Naive B cell (primary cell): Measurements from ENCODE around the gene COL6A2. TPM values are rescaled to one million over a fixed set of nuclear protein-coding genes. Genes with fewer than 3 reads are reported as not detected.

Source experiments
- ATAC-seq, 2 donors: fragments of 150-1000 bp; cut with Tn5 transposase; 2 replicates each; pipeline ENCODE4 v1.10.0; 2021; ENCODE audit warnings: low read depth in 2 of 2, mild to moderate bottlenecking in 2 of 2, moderate library complexity in 2 of 2
- DNase-seq: peaks from one replicate; pipeline ENCODE4 v3.0.0; 2022
- H3K27ac Mint-ChIP-seq, 6 donors: one replicate each; pipeline ENCODE4 v1.8.0; 2020 to 2022; ENCODE audit warnings: mild to moderate bottlenecking in 6 of 6, mixed read lengths in 6 of 6, moderate library complexity in 5 of 6, inconsistent platforms in 2 of 6
- H3K27me3 Mint-ChIP-seq, 3 donors: one replicate each; pipeline ENCODE4 v1.8.0; 2021 to 2022; ENCODE audit warnings: mixed read lengths in 3 of 3, mild to moderate bottlenecking in 1 of 3
- H3K36me3 Mint-ChIP-seq, 2 donors: one replicate each; pipeline ENCODE4 v1.8.0; 2020 to 2022; ENCODE audit warnings: mixed read lengths in 2 of 2, inconsistent platforms in 1 of 2, mild to moderate bottlenecking in 1 of 2
- H3K4me1 Mint-ChIP-seq, 3 donors: one replicate each; pipeline ENCODE4 v1.8.0; 2020 to 2022; ENCODE audit warnings: mixed read lengths in 3 of 3, inconsistent platforms in 1 of 3, mild to moderate bottlenecking in 1 of 3, moderate library complexity in 1 of 3
- H3K4me3 Mint-ChIP-seq, 8 donors: one replicate each; pipeline ENCODE4 v1.8.0; 2020 to 2022; ENCODE audit warnings: mild to moderate bottlenecking in 8 of 8, mixed read lengths in 8 of 8, moderate library complexity in 8 of 8, inconsistent platforms in 2 of 8
- H3K9me3 Mint-ChIP-seq, 7 donors: one replicate each; pipeline ENCODE4 v1.8.0; 2020 to 2022; ENCODE audit warnings: mixed read lengths in 7 of 7, mild to moderate bottlenecking in 5 of 7, inconsistent platforms in 2 of 7, moderate library complexity in 1 of 7
- polyA plus RNA-seq, 6 donors: library from polyadenylated mRNA; unstranded; fragments of 300-500 nt; fragmentation: Illumina TruSeq; gene quantifications; one replicate each; pipeline ENCODE4 v1.2.3, GENCODE V29; 2021; ENCODE audit warnings: low read depth in 6 of 6

Gene COL6A2
- polyA plus RNA-seq, 6 donors from 2014 or later: 0.16 to 0.56 (median 0.17) TPM; not detected in 2

GRCh38 chr21:46126309-46127238 lies 28.7 kb downstream of the COL6A2 start:
- Mint-ChIP-seq H3K27ac (no peak overlapping the region), H3K27me3 (peaks cover 0 to 5% (median 0%) of the 10 kb centered on the region in 3 donors), H3K9me3 (peaks cover 0 to 9% (median 0%) of the 10 kb centered on the region in 7 donors), H3K4me3 (no peak overlapping the region), H3K4me1 (peaks cover 0 to 9% (median 0%) of the 10 kb centered on the region in 3 donors), H3K36me3 (no peaks in the 10 kb centered on the region)
- ATAC-seq (no peak), DNase-seq (no peak)

GRCh38 chr21:46127239-46128105 lies 29.6 kb downstream of the COL6A2 start:
- Mint-ChIP-seq H3K4me3 (no peak overlapping the region), H3K36me3 (no peaks in the 10 kb centered on the region), H3K27me3 (peaks cover 0 to 5% (median 0%) of the 10 kb centered on the region in 3 donors), H3K9me3 (peaks cover 0 to 9% (median 0%) of the 10 kb centered on the region in 7 donors), H3K4me1 (peaks cover 0 to 9% (median 0%) of the 10 kb centered on the region in 3 donors), H3K27ac (no peak overlapping the region)
- DNase-seq (no peak), ATAC-seq (no peak)

- DNase-seq (no peak), ATAC-seq (no peak)
- Mint-ChIP-seq H3K4me1 (peaks cover 0 to 8% (median 0%) of the 10 kb centered on the region in 3 donors), H3K4me3 (no peak overlapping the region), H3K27me3 (peaks cover 0 to 5% (median 0%) of the 10 kb centered on the region in 3 donors), H3K9me3 (peaks cover 0 to 8% (median 0%) of the 10 kb centered on the region in 7 donors), H3K27ac (peak overlapping the region in 1 of 6 donors; percentile 24), H3K36me3 (no peaks in the 10 kb centered on the region)
Observed at GRCh38 chr21:46128106-46128932, 30.4 kb downstream of the COL6A2 start.

- DNase-seq (no peak), ATAC-seq (no peak)
- H3K27me3 Mint-ChIP-seq: no peaks in the 10 kb centered on the region
- no peak overlapping the region for H3K4me3 Mint-ChIP-seq
- no peak overlapping the region for H3K27ac Mint-ChIP-seq
- peaks cover 0 to under 1% (median 0%) of the 10 kb centered on the region in 3 donors for H3K4me1 Mint-ChIP-seq
- peaks cover 0 to under 1% (median 0%) of the 10 kb centered on the region in 7 donors for H3K9me3 Mint-ChIP-seq
- no peaks in the 10 kb centered on the region for H3K36me3 Mint-ChIP-seq
Observed at GRCh38 chr21:46128933-46129571, 31.1 kb downstream of the COL6A2 start.

GRCh38 chr21:46129846-46130651 lies 32.1 kb downstream of the COL6A2 start:
- Mint-ChIP-seq H3K4me3 (no peak overlapping the region), H3K36me3 (no peaks in the 10 kb centered on the region), H3K27me3 (peaks cover 0 to 3% (median 0%) of the 10 kb centered on the region in 3 donors), H3K9me3 (no peaks in the 10 kb centered on the region), H3K27ac (no peak overlapping the region), H3K4me1 (no peaks in the 10 kb centered on the region)
- ATAC-seq: no peak
- no peak for DNase-seq

GRCh38 chr21:46130831-46131587 lies 33.1 kb downstream of the COL6A2 start:
- ATAC-seq: no peak
- DNase-seq: no peak
- H3K27ac Mint-ChIP-seq: no peak overlapping the region
- H3K4me1 Mint-ChIP-seq: no peaks in the 10 kb centered on the region
- no peaks in the 10 kb centered on the region for H3K36me3 Mint-ChIP-seq
- H3K4me3 Mint-ChIP-seq: no peak overlapping the region
- H3K27me3 Mint-ChIP-seq: peaks cover 0 to 7% (median 0%) of the 10 kb centered on the region in 3 donors
- no peaks in the 10 kb centered on the region for H3K9me3 Mint-ChIP-seq

- no peaks in the 10 kb centered on the region for H3K36me3 Mint-ChIP-seq
- H3K9me3 Mint-ChIP-seq: no peaks in the 10 kb centered on the region
- DNase-seq: no peak
- peaks cover 0 to 9% (median 0%) of the 10 kb centered on the region in 3 donors for H3K27me3 Mint-ChIP-seq
- no peaks in the 10 kb centered on the region for H3K4me1 Mint-ChIP-seq
- no peak overlapping the region for H3K27ac Mint-ChIP-seq
- no peak for ATAC-seq
- H3K4me3 Mint-ChIP-seq: no peak overlapping the region
Observed at GRCh38 chr21:46131588-46131837, 33.6 kb downstream of the COL6A2 start.

GRCh38 chr21:46131838-46132651 lies 34.1 kb downstream of the COL6A2 start:
- no peak overlapping the region for H3K27ac Mint-ChIP-seq
- ATAC-seq (no peak), DNase-seq (no peak)
- H3K36me3 Mint-ChIP-seq: no peaks in the 10 kb centered on the region
- H3K4me1 Mint-ChIP-seq: no peaks in the 10 kb centered on the region
- H3K4me3 Mint-ChIP-seq: no peak overlapping the region
- no peaks in the 10 kb centered on the region for H3K9me3 Mint-ChIP-seq
- peaks cover 0 to 13% (median 0%) of the 10 kb centered on the region in 3 donors for H3K27me3 Mint-ChIP-seq

- Mint-ChIP-seq H3K27ac (no peak overlapping the region), H3K9me3 (no peaks in the 10 kb centered on the region), H3K27me3 (peaks cover 0 to 27% (median 3%) of the 10 kb centered on the region in 3 donors), H3K4me1 (no peaks in the 10 kb centered on the region), H3K36me3 (no peaks in the 10 kb centered on the region), H3K4me3 (no peak overlapping the region)
- ATAC-seq: no peak
- DNase-seq: no peak
Observed at GRCh38 chr21:46135782-46136395, 38.0 kb downstream of the COL6A2 start.

GRCh38 chr21:46136739-46137349 lies 38.9 kb downstream of the COL6A2 start:
- H3K27me3 Mint-ChIP-seq: peaks cover 0 to 27% (median 3%) of the 10 kb centered on the region in 3 donors
- H3K4me3 Mint-ChIP-seq: no peak overlapping the region
- DNase-seq (no peak), ATAC-seq (no peak)
- H3K36me3 Mint-ChIP-seq: no peaks in the 10 kb centered on the region
- H3K9me3 Mint-ChIP-seq: no peaks in the 10 kb centered on the region
- H3K27ac Mint-ChIP-seq: no peak overlapping the region
- no peaks in the 10 kb centered on the region for H3K4me1 Mint-ChIP-seq
